ENCODE data around the gene IPPK. TPM values are rescaled to one million over a fixed set of nuclear protein-coding genes. Genes with fewer than 3 reads are reported as not detected.
A peak's percentile ranks its signal among the peaks of the same experiment; 100 is the strongest.
"Not testable (repeated sequence)": the region's sequence is repeated elsewhere in the genome, so short reads cannot be mapped to it uniquely, and the experiment has no call there.

IPPK gene
- total RNA-seq, 2 experiments from 2014 or later = 9.6 to 10.9 TPM

DNA sequence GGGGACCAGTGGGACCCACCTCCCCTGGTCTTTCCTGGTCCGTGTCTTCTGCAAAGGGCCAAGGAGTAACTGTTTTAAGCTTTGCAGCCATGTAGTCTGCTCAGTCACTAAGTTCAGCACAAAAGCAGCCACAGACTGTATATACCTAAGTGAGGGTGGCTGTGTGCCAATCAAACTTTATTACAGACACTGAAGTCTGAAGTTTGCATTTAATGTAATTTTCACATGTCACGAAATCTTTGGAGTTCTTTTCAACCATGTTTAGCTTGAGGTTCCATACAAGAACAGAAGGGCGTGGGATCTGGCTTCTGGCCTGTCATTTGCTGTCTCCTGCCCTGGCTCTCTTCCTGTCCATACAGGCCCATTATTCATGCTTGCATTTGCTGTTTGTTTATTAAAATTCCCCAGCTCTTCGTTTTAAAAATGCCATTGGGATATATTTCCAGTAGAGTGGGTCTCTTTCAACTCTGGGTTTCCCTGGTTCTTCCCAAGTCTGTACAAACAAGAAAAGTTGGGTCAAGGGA is 69.9 kb downstream of the IPPK start:
- CTCF ChIA-PET = interaction anchor here (1.8 kb wide), 1 partner anchor 18 kb away, joined by 5 read pairs; no protein-coding TSS in a partner anchor
- H3K36me3 Mint-ChIP-seq (ENCODE audit: low read depth) = peaks cover 3% of the 10 kb centered on the region
- no peak overlapping the region for H3K4me3 Mint-ChIP-seq
- no peaks in the 10 kb centered on the region for H3K27me3 Mint-ChIP-seq
- no peak for DNase-seq
- peaks cover 5% of the 10 kb centered on the region for H3K9me3 Mint-ChIP-seq
- POLR2A ChIA-PET = no interaction called here
- H3K27ac Mint-ChIP-seq = peak overlapping the region; percentile 17
- no peaks in the 10 kb centered on the region for H3K4me1 Mint-ChIP-seq

DNA sequence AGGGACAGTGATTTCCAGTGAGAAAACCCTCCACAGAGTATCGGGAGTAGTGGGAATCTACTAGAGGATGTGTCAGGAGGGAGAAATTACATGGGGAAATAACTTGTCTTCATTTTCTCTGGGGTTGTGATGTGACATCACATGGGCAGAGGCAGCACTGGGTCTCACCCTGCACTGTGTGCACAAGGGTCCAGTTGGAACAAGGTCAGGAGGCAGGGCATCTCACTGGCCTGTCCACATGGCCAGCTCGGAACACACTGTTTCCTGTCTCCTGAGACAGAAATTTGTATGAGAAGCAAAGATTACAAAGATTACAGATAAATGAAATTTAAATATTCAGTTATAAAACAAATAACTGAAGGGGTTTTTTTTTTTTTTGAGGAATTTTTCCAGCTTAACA is 71.5 kb downstream of the IPPK start:
- Mint-ChIP-seq H3K4me1 (no peaks in the 10 kb centered on the region), H3K36me3 (ENCODE audit: low read depth) (peaks cover under 1% of the 10 kb centered on the region), H3K27me3 (no peaks in the 10 kb centered on the region), H3K27ac (no peak overlapping the region), H3K4me3 (no peak overlapping the region), H3K9me3 (peaks cover under 1% of the 10 kb centered on the region)
- POLR2A ChIA-PET = no interaction called here
- CTCF ChIA-PET = interaction anchor here (0.8 kb wide), 1 partner anchor 12 kb away, joined by 3 read pairs; no protein-coding TSS in a partner anchor
- no peak for DNase-seq

DNA sequence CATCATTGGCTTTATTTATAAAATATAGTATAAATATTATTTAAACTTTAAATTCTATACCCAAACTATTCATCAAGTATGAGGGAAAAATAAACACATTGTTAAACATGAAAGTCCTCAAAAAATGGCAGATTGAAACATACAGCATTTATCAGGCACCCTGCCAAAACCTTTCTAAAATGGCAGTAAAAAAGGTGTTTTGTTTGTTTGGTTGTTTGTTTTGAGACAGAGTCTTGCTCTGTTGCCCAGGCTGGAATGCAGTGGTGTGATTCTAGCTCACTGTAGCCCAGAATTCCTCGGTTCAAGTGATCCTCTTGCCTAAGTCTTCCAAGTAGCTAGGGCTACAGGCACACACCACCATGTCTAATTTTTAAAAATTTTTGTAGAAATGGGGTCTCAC is 74.0 kb downstream of the IPPK start:
- no peak overlapping the region for H3K4me3 Mint-ChIP-seq
- POLR2A ChIA-PET = no interaction called here
- DNase-seq = no peak
- no peaks in the 10 kb centered on the region for H3K9me3 Mint-ChIP-seq
- no peak overlapping the region for H3K27ac Mint-ChIP-seq
- H3K4me1 Mint-ChIP-seq = no peaks in the 10 kb centered on the region
- CTCF ChIA-PET = interaction anchor here (2.0 kb wide), 1 partner anchor 22 kb away, joined by 4 read pairs; no protein-coding TSS in a partner anchor
- H3K36me3 Mint-ChIP-seq (ENCODE audit: low read depth) = no peaks in the 10 kb centered on the region
- no peaks in the 10 kb centered on the region for H3K27me3 Mint-ChIP-seq

DNA sequence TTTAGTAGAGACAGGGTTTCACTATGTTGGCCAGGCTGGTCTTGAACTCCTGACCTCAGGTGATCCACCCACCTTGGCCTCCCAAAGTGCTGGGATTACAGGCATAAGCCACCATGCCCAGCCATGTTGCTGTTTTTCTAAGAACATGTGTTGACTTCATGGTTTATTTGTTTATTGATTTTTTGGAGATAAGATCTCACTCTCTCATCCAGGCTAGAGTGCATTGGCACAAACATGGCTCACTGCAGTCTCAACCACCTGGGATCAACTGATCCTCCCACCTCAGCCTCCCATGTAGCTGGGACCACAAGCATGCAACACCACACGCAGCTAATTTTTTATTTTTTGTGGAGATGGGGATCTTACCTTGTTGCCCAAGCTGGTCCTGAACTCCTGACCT is 74.9 kb downstream of the IPPK start:
- H3K9me3 Mint-ChIP-seq; H3K36me3 Mint-ChIP-seq (ENCODE audit: low read depth); H3K4me3 Mint-ChIP-seq; H3K4me1 Mint-ChIP-seq; H3K27ac Mint-ChIP-seq; DNase-seq; CTCF ChIA-PET; H3K27me3 Mint-ChIP-seq; POLR2A ChIA-PET: not testable (repeated sequence)

DNA sequence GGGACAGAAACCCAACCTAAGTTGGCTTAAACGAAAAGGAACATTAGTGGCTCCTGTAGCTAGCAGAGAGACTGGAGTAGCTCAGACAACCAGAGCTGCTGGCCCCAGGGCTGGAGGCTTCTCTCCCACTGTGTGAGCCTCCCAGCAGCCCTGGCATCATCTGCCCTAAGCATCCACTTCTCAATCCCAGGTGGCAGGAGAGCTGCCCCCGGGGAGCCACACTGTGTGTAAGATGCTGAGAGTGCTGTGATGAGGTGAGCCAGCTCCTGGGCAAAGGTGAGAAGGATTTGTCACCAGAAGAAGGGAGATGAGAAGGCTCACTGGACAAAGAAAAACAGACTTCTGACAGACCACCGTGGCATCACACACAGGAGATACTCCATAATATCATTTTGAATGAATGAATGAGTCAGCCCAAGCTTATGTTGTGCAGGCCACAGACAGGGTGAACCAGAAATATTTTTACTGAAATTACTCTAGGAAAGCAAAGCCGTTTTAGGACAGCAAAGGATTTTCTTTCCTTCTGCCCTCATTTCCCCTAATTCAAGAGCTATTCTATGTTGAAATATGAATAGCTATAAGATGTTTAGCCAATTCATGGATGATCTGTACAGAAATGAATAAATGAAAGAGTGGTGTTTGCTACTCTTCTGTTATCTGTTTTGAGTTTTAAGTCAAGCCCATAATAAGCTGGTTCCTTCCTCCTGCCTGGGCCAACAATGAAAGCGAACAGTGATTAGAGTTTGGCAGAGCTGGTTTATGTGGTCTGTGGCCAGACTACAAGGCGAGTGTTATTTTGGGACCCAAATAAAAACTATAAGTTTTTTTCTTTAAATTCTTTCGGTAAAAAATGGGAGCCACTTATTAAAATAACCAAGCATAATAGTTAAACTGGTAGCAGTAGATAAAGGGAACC is 76.7 kb downstream of the IPPK start:
- H3K36me3 Mint-ChIP-seq (ENCODE audit: low read depth) = no peaks in the 10 kb centered on the region
- CTCF ChIA-PET = no interaction called here
- POLR2A ChIA-PET = no interaction called here
- H3K4me1 Mint-ChIP-seq = no peaks in the 10 kb centered on the region
- DNase-seq = no peak
- no peak overlapping the region for H3K4me3 Mint-ChIP-seq
- no peaks in the 10 kb centered on the region for H3K27me3 Mint-ChIP-seq
- H3K27ac Mint-ChIP-seq = no peak overlapping the region
- H3K9me3 Mint-ChIP-seq = no peaks in the 10 kb centered on the region

DNA sequence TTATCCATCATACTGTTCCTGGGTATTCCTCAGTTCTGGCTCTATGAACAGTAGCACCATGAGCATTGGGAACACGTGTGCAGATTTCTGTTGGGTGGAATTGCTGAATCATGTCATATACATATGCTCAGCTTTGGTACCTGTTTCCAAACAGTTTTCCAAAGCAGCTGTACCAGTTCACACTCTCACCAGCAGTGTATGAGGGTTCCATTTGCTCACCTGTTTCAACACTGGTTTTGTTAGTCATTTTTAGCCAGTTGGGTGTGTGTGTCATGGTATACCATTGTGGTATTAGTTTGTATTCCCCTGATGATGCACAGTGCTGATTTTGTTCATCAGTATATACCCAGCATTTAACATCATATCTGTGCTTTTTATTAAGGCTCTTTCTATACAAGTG is 77.4 kb downstream of the IPPK start:
- POLR2A ChIA-PET = no interaction called here
- H3K27me3 Mint-ChIP-seq = no peaks in the 10 kb centered on the region
- CTCF ChIA-PET = no interaction called here
- no peaks in the 10 kb centered on the region for H3K36me3 Mint-ChIP-seq (ENCODE audit: low read depth)
- no peak overlapping the region for H3K4me3 Mint-ChIP-seq
- no peak for DNase-seq
- H3K4me1 Mint-ChIP-seq = no peaks in the 10 kb centered on the region
- H3K9me3 Mint-ChIP-seq = no peaks in the 10 kb centered on the region
- H3K27ac Mint-ChIP-seq = no peak overlapping the region

DNA sequence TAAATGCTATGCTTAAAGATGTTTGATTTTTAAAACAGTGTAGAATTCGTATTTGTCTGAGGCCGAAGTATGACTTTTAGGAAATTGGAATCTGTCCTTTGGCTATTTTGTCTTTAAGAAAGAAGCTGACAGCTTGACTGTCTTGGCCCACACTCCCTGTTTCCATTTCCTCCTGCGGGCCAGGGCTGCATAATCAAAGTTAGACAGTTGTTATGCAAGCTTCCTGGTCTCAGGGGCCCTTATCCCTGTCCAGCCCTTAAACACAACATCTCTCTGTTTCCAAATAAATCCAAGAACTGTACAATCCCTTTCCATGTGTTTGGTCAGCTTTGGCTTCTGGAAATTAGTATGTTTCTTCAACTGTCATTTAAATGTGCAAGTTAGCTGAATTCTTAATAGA is 79.6 kb downstream of the IPPK start:
- CTCF ChIA-PET = no interaction called here
- Mint-ChIP-seq H3K36me3 (ENCODE audit: low read depth) (no peaks in the 10 kb centered on the region), H3K27ac (no peak overlapping the region), H3K27me3 (no peaks in the 10 kb centered on the region), H3K4me1 (no peaks in the 10 kb centered on the region), H3K4me3 (no peak overlapping the region), H3K9me3 (no peaks in the 10 kb centered on the region)
- POLR2A ChIA-PET = no interaction called here
- DNase-seq = no peak

DNA sequence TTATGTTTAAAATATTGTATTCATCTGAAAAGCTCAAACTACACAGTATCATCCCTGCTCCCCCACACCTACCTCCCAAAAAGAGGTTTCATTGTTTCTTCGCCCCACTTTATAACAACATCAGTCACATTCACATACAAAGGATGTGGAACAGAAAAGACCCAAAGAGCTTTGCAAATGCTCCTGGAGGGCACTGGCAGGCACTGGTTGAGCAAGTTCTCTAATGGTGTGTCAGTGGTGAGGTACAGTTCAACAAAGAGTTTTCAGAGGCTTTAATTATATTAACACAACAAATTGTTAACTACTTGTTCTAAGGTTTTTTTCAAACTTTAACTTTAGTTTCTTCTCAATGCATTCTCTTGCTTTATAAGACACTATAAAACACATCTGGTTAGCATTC is 80.0 kb downstream of the IPPK start:
- no peaks in the 10 kb centered on the region for H3K9me3 Mint-ChIP-seq
- no peak for DNase-seq
- no peaks in the 10 kb centered on the region for H3K27me3 Mint-ChIP-seq
- H3K4me1 Mint-ChIP-seq = no peaks in the 10 kb centered on the region
- H3K4me3 Mint-ChIP-seq = no peak overlapping the region
- H3K27ac Mint-ChIP-seq = no peak overlapping the region
- no peaks in the 10 kb centered on the region for H3K36me3 Mint-ChIP-seq (ENCODE audit: low read depth)
- POLR2A ChIA-PET = no interaction called here
- CTCF ChIA-PET = no interaction called here

DNA sequence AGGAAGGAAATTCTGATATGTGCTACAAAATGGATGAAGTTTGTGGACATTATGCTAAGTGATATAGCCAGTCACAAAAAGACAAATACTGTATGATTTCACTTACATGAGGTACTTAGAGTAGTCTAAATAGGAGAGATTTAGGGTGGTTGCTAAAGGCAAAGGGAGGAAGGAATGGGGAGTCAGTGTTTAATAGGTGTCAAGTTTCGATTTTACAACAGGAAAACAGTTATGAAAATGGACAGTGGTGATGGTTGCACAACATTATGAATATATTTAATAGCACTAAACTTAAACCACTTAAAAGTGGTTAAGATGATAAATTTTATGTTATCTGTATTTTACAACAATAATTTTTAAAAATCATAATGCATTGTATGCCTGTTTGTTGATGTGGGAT is 93.8 kb downstream of the IPPK start:
- POLR2A ChIA-PET = no interaction called here
- no peaks in the 10 kb centered on the region for H3K27me3 Mint-ChIP-seq
- H3K36me3 Mint-ChIP-seq (ENCODE audit: low read depth) = peaks cover 8% of the 10 kb centered on the region
- peaks cover 10% of the 10 kb centered on the region for H3K9me3 Mint-ChIP-seq
- H3K4me1 Mint-ChIP-seq = no peaks in the 10 kb centered on the region
- no peak overlapping the region for H3K27ac Mint-ChIP-seq
- DNase-seq = no peak
- no peak overlapping the region for H3K4me3 Mint-ChIP-seq
- CTCF ChIA-PET = no interaction called here

DNA sequence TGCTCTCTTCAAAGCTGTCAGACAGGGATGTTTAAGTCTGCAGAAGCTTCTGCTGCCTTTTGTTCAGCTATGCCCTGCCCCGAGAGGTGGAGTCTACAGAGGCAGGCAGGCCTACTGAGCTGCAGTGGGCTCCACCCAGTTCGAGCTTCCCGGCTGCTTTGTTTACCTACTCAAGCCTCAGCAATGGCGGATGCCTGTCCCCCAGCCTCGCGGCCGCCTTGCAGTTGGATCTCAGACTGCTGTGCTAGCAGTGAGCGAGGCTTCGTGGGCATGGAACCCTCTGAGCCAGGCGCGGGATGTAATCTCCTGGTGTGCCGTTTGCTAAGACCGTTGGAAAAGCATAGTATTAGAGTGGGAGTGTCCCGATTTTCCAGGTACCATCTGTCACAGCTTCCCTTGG is 96.3 kb downstream of the IPPK start:
- H3K4me1 Mint-ChIP-seq; H3K9me3 Mint-ChIP-seq; H3K36me3 Mint-ChIP-seq (ENCODE audit: low read depth); H3K4me3 Mint-ChIP-seq; H3K27me3 Mint-ChIP-seq; DNase-seq; CTCF ChIA-PET; H3K27ac Mint-ChIP-seq; POLR2A ChIA-PET: not testable (repeated sequence)

DNA sequence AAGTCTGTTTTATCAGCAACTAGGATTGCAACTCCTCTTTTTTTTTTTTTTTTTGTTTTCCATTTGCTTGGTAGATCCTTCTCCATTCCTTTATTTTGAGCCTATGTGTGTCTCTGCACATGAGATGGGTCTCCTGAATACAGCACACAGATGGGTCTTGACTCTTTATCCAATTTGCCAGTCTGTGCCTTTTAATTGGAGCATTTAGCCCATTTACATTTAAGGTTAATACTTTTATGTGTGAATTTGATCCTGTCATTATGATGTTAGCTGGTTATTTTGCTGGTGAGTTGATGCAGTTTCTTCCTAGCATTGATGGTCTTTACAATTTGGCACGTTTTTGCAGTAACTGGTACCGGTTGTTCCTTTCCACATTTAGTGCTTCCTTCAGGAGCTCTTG is 98.1 kb downstream of the IPPK start:
- CTCF ChIA-PET; H3K27me3 Mint-ChIP-seq; H3K27ac Mint-ChIP-seq; H3K9me3 Mint-ChIP-seq; DNase-seq; H3K36me3 Mint-ChIP-seq (ENCODE audit: low read depth); POLR2A ChIA-PET; H3K4me1 Mint-ChIP-seq; H3K4me3 Mint-ChIP-seq: not testable (repeated sequence)

DNA sequence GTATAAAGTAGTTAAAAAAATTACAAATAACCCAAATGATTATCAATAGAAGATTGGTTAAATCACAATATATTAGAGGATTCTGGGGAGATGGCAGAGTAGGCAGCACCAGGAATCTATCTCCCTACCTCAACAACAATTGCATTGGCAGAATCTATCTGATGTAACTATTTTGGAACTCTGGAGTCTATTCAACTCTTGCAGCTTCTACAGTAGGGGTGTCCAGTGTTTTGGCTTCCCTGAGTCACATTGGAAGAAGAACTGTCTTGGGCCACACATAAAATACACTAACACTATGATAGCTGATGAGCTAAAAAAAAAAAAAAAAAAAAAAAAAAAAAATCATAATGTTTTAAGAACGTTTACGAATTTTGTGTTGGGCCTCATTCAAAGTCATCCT is 104.9 kb downstream of the IPPK start:
- Mint-ChIP-seq H3K36me3 (ENCODE audit: low read depth) (peaks cover 9% of the 10 kb centered on the region), H3K27me3 (no peaks in the 10 kb centered on the region), H3K9me3 (peaks cover 7% of the 10 kb centered on the region), H3K4me3 (no peak overlapping the region), H3K4me1 (peaks cover 3% of the 10 kb centered on the region), H3K27ac (no peak overlapping the region)
- ChIA-PET CTCF (interaction anchor here (0.9 kb wide), 1 partner anchor 23 kb away, joined by 3 read pairs; no protein-coding TSS in a partner anchor), POLR2A (no interaction called here)
- no peak for DNase-seq

DNA sequence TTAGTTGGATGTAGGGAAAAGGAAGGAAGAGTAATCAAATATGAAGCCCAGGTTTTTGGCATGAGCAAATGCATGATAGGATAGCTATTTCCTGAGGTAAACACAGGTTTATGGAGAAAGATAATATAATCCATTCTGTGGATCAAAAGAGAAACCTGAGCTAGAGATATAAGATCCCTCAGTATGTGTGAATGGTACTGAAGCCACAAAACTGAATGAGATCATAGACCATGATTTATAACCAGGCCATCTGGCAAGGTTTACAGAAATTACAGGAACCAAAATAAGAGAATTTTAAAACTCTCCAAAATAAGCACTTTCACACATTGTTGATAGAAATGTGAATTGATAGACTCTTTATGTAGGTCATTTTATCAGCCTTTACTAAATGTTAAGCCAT is 105.4 kb downstream of the IPPK start:
- Mint-ChIP-seq H3K9me3 (peaks cover 7% of the 10 kb centered on the region), H3K27ac (no peak overlapping the region), H3K4me1 (peaks cover 3% of the 10 kb centered on the region), H3K27me3 (no peaks in the 10 kb centered on the region), H3K36me3 (ENCODE audit: low read depth) (peaks cover 9% of the 10 kb centered on the region), H3K4me3 (no peak overlapping the region)
- no peak for DNase-seq
- POLR2A ChIA-PET = no interaction called here
- CTCF ChIA-PET = interaction anchor here (0.9 kb wide), 1 partner anchor 24 kb away, joined by 3 read pairs; no protein-coding TSS in a partner anchor

Measured in activated CD4-positive, alpha-beta T cell treated with anti-CD3 and anti-CD28 coated beads, Interleukin-2, amount 10 ng/mL, durations not matched to agents 7 days and 5 days (primary cell).